ENCODE data around the gene TRPM6. TPM values are rescaled to one million over a fixed set of nuclear protein-coding genes. Genes with fewer than 3 reads are reported as not detected.

TRPM6 gene
- total RNA-seq, 1 experiment from 2014 or later, result not detected

DNA sequence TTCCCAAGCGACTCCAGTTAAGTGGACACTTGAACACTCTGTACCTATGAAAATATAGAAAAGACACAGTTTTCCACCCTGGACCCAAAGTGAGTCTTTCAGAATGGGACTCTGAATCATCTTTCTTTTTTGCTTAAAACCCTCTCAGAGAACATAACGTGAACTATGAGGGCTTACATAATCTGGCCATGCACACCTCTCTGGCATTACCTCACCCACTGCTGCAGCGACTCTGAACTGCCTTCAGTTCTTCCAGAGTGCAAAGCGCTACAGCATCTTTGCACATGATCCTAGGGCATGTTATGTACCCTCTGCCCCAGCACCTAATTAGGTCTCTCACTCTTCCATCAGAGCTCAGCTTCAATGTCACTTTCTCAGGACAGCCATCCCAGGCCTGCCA is 204.4 kb downstream of the TRPM6 start:
- Histone ChIP-seq H3K27me3 (ENCODE audit: low read length) (peaks cover 15% of the 10 kb centered on the region; the same call in 1 of the 2 replicates), H4K20me1 (ENCODE audit: low read length) (no peaks in the 10 kb centered on the region), H3F3A (ENCODE audit: low read length, unreplicated experiment) (no peaks in the 10 kb centered on the region), H3K9me2 (replicated peaks; ENCODE audit: low read length) (no peaks in the 10 kb centered on the region), H3K4me2 (ENCODE audit: low read length) (no peak overlapping the region), H3K27ac (ENCODE audit: low read length) (no peak overlapping the region), H3K9me3 (ENCODE audit: low read length) (no peaks in the 10 kb centered on the region), H3K4me3 (ENCODE audit: low read length) (no peak overlapping the region), H3K9ac (ENCODE audit: low read length) (no peak overlapping the region), H3K4me1 (ENCODE audit: insufficient read depth, low read length) (no peaks in the 10 kb centered on the region), H3K36me3 (ENCODE audit: low read depth, low read length) (no peaks in the 10 kb centered on the region), H2AFZ (ENCODE audit: low read length) (no peak overlapping the region), H3K79me2 (ENCODE audit: low read length) (no peaks in the 10 kb centered on the region)
- no peak for ATAC-seq
- no peak for DNase-seq
- intact Hi-C loops (cut with micrococcal nuclease), result no loop called here
- TF ChIP-seq EZH2 (IDR thresholded peaks at IDR 0.05; ENCODE audit: low read length, unreplicated experiment), result no peak
- TF ChIP-seq EZH2phosphoT487 (IDR thresholded peaks at IDR 0.05; ENCODE audit: borderline replicate concordance, low read length), result no peak
- TF ChIP-seq, protein P1, sequence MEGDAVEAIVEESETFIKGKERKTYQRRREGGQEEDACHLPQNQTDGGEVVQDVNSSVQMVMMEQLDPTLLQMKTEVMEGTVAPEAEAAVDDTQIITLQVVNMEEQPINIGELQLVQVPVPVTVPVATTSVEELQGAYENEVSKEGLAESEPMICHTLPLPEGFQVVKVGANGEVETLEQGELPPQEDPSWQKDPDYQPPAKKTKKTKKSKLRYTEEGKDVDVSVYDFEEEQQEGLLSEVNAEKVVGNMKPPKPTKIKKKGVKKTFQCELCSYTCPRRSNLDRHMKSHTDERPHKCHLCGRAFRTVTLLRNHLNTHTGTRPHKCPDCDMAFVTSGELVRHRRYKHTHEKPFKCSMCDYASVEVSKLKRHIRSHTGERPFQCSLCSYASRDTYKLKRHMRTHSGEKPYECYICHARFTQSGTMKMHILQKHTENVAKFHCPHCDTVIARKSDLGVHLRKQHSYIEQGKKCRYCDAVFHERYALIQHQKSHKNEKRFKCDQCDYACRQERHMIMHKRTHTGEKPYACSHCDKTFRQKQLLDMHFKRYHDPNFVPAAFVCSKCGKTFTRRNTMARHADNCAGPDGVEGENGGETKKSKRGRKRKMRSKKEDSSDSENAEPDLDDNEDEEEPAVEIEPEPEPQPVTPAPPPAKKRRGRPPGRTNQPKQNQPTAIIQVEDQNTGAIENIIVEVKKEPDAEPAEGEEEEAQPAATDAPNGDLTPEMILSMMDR (conservative IDR thresholded peaks at IDR 0.05; ENCODE audit: low read depth, low read length), result no peak
- no TSS peak for BruUV-seq (replicated peaks)
- POLR2A ChIA-PET (ENCODE audit: unreplicated experiment), result no interaction called here
- CTCF ChIA-PET, result no interaction called here

DNA sequence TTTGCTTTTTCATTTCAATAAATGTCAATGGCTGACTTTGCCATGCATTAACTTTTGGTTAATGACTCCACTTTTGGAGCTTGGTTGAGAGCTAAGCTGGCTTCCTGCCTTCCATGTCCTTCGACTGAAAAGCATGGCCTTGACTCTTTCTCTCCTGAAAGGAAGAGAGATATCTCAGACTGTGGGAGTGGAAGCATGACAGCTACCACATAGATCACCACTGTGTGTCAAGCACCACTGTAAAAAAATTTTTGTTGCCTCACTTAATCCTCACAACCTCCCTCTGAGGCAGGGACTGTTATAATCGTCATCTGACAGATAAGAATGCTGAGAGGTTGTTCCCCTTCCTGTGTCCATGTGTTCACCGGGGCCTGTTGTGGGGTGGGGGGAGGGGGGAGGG is 205.8 kb downstream of the TRPM6 start:
- no peaks in the 10 kb centered on the region for H4K20me1 ChIP-seq (ENCODE audit: low read length)
- DNase-seq (no peak), ATAC-seq (no peak)
- no peaks in the 10 kb centered on the region for H3K9me3 ChIP-seq (ENCODE audit: low read length)
- ChIA-PET CTCF (no interaction called here), POLR2A (ENCODE audit: unreplicated experiment) (no interaction called here)
- no peaks in the 10 kb centered on the region for H3K4me1 ChIP-seq (ENCODE audit: insufficient read depth, low read length)
- TF ChIP-seq EZH2 (IDR thresholded peaks at IDR 0.05; ENCODE audit: low read length, unreplicated experiment) (no peak), EZH2phosphoT487 (IDR thresholded peaks at IDR 0.05; ENCODE audit: borderline replicate concordance, low read length) (no peak)
- TF ChIP-seq, protein P1 (conservative IDR thresholded peaks at IDR 0.05; ENCODE audit: low read depth, low read length), result no peak
- no peak overlapping the region for H3K9ac ChIP-seq (ENCODE audit: low read length)
- no peak overlapping the region for H3K27ac ChIP-seq (ENCODE audit: low read length)
- BruUV-seq (replicated peaks), result no TSS peak
- H3K4me2 ChIP-seq (ENCODE audit: low read length), result no peak overlapping the region
- H2AFZ ChIP-seq (ENCODE audit: low read length), result no peak overlapping the region
- no peaks in the 10 kb centered on the region for H3F3A ChIP-seq (ENCODE audit: low read length, unreplicated experiment)
- H3K9me2 ChIP-seq (replicated peaks; ENCODE audit: low read length), result no peaks in the 10 kb centered on the region
- H3K79me2 ChIP-seq (ENCODE audit: low read length), result no peaks in the 10 kb centered on the region
- intact Hi-C loops (cut with micrococcal nuclease), result no loop called here
- H3K27me3 ChIP-seq (ENCODE audit: low read length), result peaks cover 8% of the 10 kb centered on the region; the same call in 1 of the 2 replicates
- no peaks in the 10 kb centered on the region for H3K36me3 ChIP-seq (ENCODE audit: low read depth, low read length)
- H3K4me3 ChIP-seq (ENCODE audit: low read length), result no peak overlapping the region

DNA sequence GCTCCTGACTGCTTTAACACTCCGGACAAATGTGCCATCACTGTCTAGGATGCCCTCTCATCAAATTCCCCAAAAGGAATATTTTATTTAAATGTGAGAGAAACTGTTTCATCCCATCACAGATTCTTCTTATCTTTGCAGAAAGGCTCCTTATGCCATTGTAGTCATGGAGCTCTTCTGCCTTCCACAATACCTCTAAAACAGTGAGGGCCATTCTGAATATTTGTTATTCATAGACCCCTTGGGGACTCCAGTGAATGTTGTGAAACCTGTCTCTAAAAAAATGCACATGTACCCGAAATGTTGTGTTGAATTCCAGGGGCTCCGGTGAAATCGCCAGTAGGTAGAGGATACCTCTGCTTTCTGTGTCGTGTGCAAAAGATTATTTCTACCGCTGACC is 213.6 kb downstream of the TRPM6 start:
- ChIA-PET POLR2A (ENCODE audit: unreplicated experiment) (no interaction called here), CTCF (no interaction called here)
- H3K9ac ChIP-seq (ENCODE audit: low read length), result no peak overlapping the region
- 0 out of 2 replicates have a peak, but pooled peaks cover 12% of the 10 kb centered on the region for H3K27me3 ChIP-seq (ENCODE audit: low read length)
- no peak overlapping the region for H2AFZ ChIP-seq (ENCODE audit: low read length)
- TF ChIP-seq EZH2 (IDR thresholded peaks at IDR 0.05; ENCODE audit: low read length, unreplicated experiment), result no peak
- TF ChIP-seq EZH2phosphoT487 (IDR thresholded peaks at IDR 0.05; ENCODE audit: borderline replicate concordance, low read length), result no peak
- TF ChIP-seq, protein P1 (conservative IDR thresholded peaks at IDR 0.05; ENCODE audit: low read depth, low read length), result no peak
- no peaks in the 10 kb centered on the region for H3K9me3 ChIP-seq (ENCODE audit: low read length)
- BruUV-seq (replicated peaks), result no TSS peak
- ATAC-seq, result no peak
- H3K4me1 ChIP-seq (ENCODE audit: insufficient read depth, low read length), result no peaks in the 10 kb centered on the region
- H4K20me1 ChIP-seq (ENCODE audit: low read length), result no peaks in the 10 kb centered on the region
- no peaks in the 10 kb centered on the region for H3K9me2 ChIP-seq (replicated peaks; ENCODE audit: low read length)
- no peaks in the 10 kb centered on the region for H3K36me3 ChIP-seq (ENCODE audit: low read depth, low read length)
- intact Hi-C loops (cut with micrococcal nuclease), result no loop called here
- H3F3A ChIP-seq (ENCODE audit: low read length, unreplicated experiment), result no peaks in the 10 kb centered on the region
- H3K4me3 ChIP-seq (ENCODE audit: low read length), result no peak overlapping the region
- H3K79me2 ChIP-seq (ENCODE audit: low read length), result no peaks in the 10 kb centered on the region
- no peak overlapping the region for H3K4me2 ChIP-seq (ENCODE audit: low read length)
- no peak for DNase-seq
- H3K27ac ChIP-seq (ENCODE audit: low read length), result no peak overlapping the region

Other genes starting within 250 kb of the TRPM6 start
- gene C9orf40, start 65.0 kb upstream of the TRPM6 start, total RNA-seq (2014; rRNA removed), result 4.7 and 7.7 TPM in 2 replicates
- gene CARNMT1, start 140.4 kb upstream of the TRPM6 start, total RNA-seq (2014; rRNA removed), result 20.4 and 28.9 TPM in 2 replicates
- 7.0 and 9.7 TPM in 2 replicates for gene NMRK1, start 200.2 kb upstream of the TRPM6 start, total RNA-seq (2014; rRNA removed)
- gene OSTF1, start 200.6 kb upstream of the TRPM6 start, total RNA-seq (2014; rRNA removed), result 25.8 and 26.5 TPM in 2 replicates

All from PC-3 (cell line).